Measurements from ENCODE around the gene KCNH2. TPM values are rescaled to one million over a fixed set of nuclear protein-coding genes. Genes with fewer than 3 reads are reported as not detected.
A peak's percentile ranks its signal among the peaks of the same experiment; 100 is the strongest.

KCNH2 gene
- total and polyA plus RNA-seq, 5 donors, result 113 to 163 (median 132) TPM

- ATAC-seq (no peak), DNase-seq (peak in 2 of 3 donors; percentile 17 to 32)
- no peaks in the 10 kb centered on the region for H3K27me3 ChIP-seq (ENCODE audit: control insufficient read depth, insufficient read depth)
- peak overlapping the region; percentile 90 for H3K27ac ChIP-seq (ENCODE audit: low read length)
- intact Hi-C loops (cut with DNase I), result loop anchor here in 1 of 4 donors (10.0 kb wide), 1 partner anchor 55 kb away; no protein-coding TSS in a partner anchor
- no peak overlapping the region for H3K4me3 ChIP-seq (ENCODE audit: low read length)
- H3K9me3 ChIP-seq (ENCODE audit: control insufficient read depth, low read length), result no peaks in the 10 kb centered on the region
- peaks cover 16% of the 10 kb centered on the region for H3K4me1 ChIP-seq (ENCODE audit: control insufficient read depth, insufficient read depth, low read length)
- WGBS, result 46% methylated on average over 24 of the region's 24 CpGs
Measured at GRCh38 chr7:150959739-150960734, 18.1 kb downstream of the KCNH2 start.

GRCh38 chr7:150959081-150959480, 19.0 kb downstream of the KCNH2 start:
- Histone ChIP-seq H3K27me3 (ENCODE audit: control insufficient read depth, insufficient read depth) (no peaks in the 10 kb centered on the region), H3K4me1 (ENCODE audit: control insufficient read depth, insufficient read depth, low read length) (peaks cover 16% of the 10 kb centered on the region), H3K27ac (ENCODE audit: low read length) (peak overlapping the region; percentile 60), H3K9me3 (ENCODE audit: control insufficient read depth, low read length) (no peaks in the 10 kb centered on the region), H3K4me3 (ENCODE audit: low read length) (no peak overlapping the region)
- intact Hi-C loops (cut with DNase I), result loop anchor here in 1 of 4 donors (10.0 kb wide), 1 partner anchor 54 kb away; no protein-coding TSS in a partner anchor
- 78% methylated on average over 3 of the region's 3 CpGs for WGBS
- DNase-seq (peak in 2 of 3 donors; percentile 7 to 26), ATAC-seq (no peak)

- Histone ChIP-seq H3K9me3 (ENCODE audit: control insufficient read depth, low read length) (no peaks in the 10 kb centered on the region), H3K4me3 (ENCODE audit: low read length) (no peak overlapping the region), H3K4me1 (ENCODE audit: control insufficient read depth, insufficient read depth, low read length) (peaks cover 14% of the 10 kb centered on the region), H3K27me3 (ENCODE audit: control insufficient read depth, insufficient read depth) (no peaks in the 10 kb centered on the region), H3K27ac (ENCODE audit: low read length) (peak overlapping the region; percentile 60)
- 54% methylated on average over 13 of the region's 13 CpGs for WGBS
- ATAC-seq (no peak), DNase-seq (peak in 2 of 3 donors; percentile 33 to 79)
- intact Hi-C loops (cut with DNase I), result loop anchor here in 1 of 4 donors (10.0 kb wide), 1 partner anchor 54 kb away; no protein-coding TSS in a partner anchor
Measured at GRCh38 chr7:150958597-150958996, 19.5 kb downstream of the KCNH2 start.

GRCh38 chr7:150958062-150958552, 20.0 kb downstream of the KCNH2 start:
- 32% methylated on average over 74 of the region's 74 CpGs for WGBS
- DNase-seq (peak; percentile 17 to 59 (median 56)), ATAC-seq (no peak)
- H3K4me3 ChIP-seq (ENCODE audit: low read length), result no peak overlapping the region
- no peaks in the 10 kb centered on the region for H3K27me3 ChIP-seq (ENCODE audit: control insufficient read depth, insufficient read depth)
- intact Hi-C loops (cut with DNase I), result loop anchor here in 1 of 4 donors (10.0 kb wide), 1 partner anchor 53 kb away; no protein-coding TSS in a partner anchor
- peaks cover 12% of the 10 kb centered on the region for H3K4me1 ChIP-seq (ENCODE audit: control insufficient read depth, insufficient read depth, low read length)
- H3K9me3 ChIP-seq (ENCODE audit: control insufficient read depth, low read length), result no peaks in the 10 kb centered on the region
- H3K27ac ChIP-seq (ENCODE audit: low read length), result peak overlapping the region; percentile 48

- H3K4me1 ChIP-seq (ENCODE audit: control insufficient read depth, insufficient read depth, low read length), result peaks cover 12% of the 10 kb centered on the region
Measured at GRCh38 chr7:150957133-150958020, 20.7 kb downstream of the KCNH2 start.

GRCh38 chr7:150956395-150957132, 21.6 kb downstream of the KCNH2 start:
- ATAC-seq (no peak), DNase-seq (peak in 2 of 3 donors; percentile 24 to 52)
- Histone ChIP-seq H3K4me1 (ENCODE audit: control insufficient read depth, insufficient read depth, low read length) (peaks cover 10% of the 10 kb centered on the region), H3K27ac (ENCODE audit: low read length) (peak overlapping the region; percentile 54), H3K4me3 (ENCODE audit: low read length) (no peak overlapping the region), H3K9me3 (ENCODE audit: control insufficient read depth, low read length) (no peaks in the 10 kb centered on the region), H3K27me3 (ENCODE audit: control insufficient read depth, insufficient read depth) (no peaks in the 10 kb centered on the region)
- 87% methylated on average over 9 of the region's 9 CpGs for WGBS
- intact Hi-C loops (cut with DNase I), result loop anchor here in 1 of 4 donors (10.0 kb wide), 1 partner anchor 52 kb away; no protein-coding TSS in a partner anchor

More at GRCh38 chr7:150957133-150958020, 20.7 kb downstream of the KCNH2 start:
- H3K4me3 ChIP-seq (ENCODE audit: low read length), result no peak overlapping the region
- no peaks in the 10 kb centered on the region for H3K9me3 ChIP-seq (ENCODE audit: control insufficient read depth, low read length)
- DNase-seq, result peak in 2 of 3 donors; percentile 51 to 55
- WGBS, result 76% methylated on average over 26 of the region's 26 CpGs
- peak overlapping the region; percentile 54 for H3K27ac ChIP-seq (ENCODE audit: low read length)
- ATAC-seq, result no peak
- intact Hi-C loops (cut with DNase I), result loop anchor here in 1 of 4 donors (10.0 kb wide), 1 partner anchor 53 kb away; no protein-coding TSS in a partner anchor
- no peaks in the 10 kb centered on the region for H3K27me3 ChIP-seq (ENCODE audit: control insufficient read depth, insufficient read depth)

GRCh38 chr7:150955519-150956394, 22.4 kb downstream of the KCNH2 start:
- no peak overlapping the region for H3K4me3 ChIP-seq (ENCODE audit: low read length)
- 18% methylated on average over 38 of the region's 38 CpGs for WGBS
- H3K27me3 ChIP-seq (ENCODE audit: control insufficient read depth, insufficient read depth), result no peaks in the 10 kb centered on the region
- peak; percentile 63 to 91 (median 87) for DNase-seq
- H3K4me1 ChIP-seq (ENCODE audit: control insufficient read depth, insufficient read depth, low read length), result peaks cover 10% of the 10 kb centered on the region
- intact Hi-C loops (cut with DNase I), result loop anchor here in 1 of 4 donors (10.0 kb wide), 1 partner anchor 51 kb away; no protein-coding TSS in a partner anchor
- ATAC-seq, result peak; percentile 55 to 56
- no peaks in the 10 kb centered on the region for H3K9me3 ChIP-seq (ENCODE audit: control insufficient read depth, low read length)
- H3K27ac ChIP-seq (ENCODE audit: low read length), result peak overlapping the region; percentile 68

GRCh38 chr7:150954986-150955518, 23.1 kb downstream of the KCNH2 start:
- Histone ChIP-seq H3K27me3 (ENCODE audit: control insufficient read depth, insufficient read depth) (no peaks in the 10 kb centered on the region), H3K4me3 (ENCODE audit: low read length) (no peak overlapping the region), H3K4me1 (ENCODE audit: control insufficient read depth, insufficient read depth, low read length) (peaks cover 10% of the 10 kb centered on the region), H3K27ac (ENCODE audit: low read length) (peak overlapping the region; percentile 67), H3K9me3 (ENCODE audit: control insufficient read depth, low read length) (no peaks in the 10 kb centered on the region)
- intact Hi-C loops (cut with DNase I), result loop anchor here in 1 of 4 donors (10.0 kb wide), 1 partner anchor 50 kb away; no protein-coding TSS in a partner anchor
- ATAC-seq (no peak), DNase-seq (peak in 1 of 3 donors; percentile 40)
- 56% methylated on average over 21 of the region's 21 CpGs for WGBS
